GOT3 (cell line): Measurements from ENCODE around the gene DLG2.

Experiments
- DNase-seq: peaks from one replicate; lab custom pipeline; 2025; ENCODE audit warnings: mixed read lengths; lab: John Stamatoyannopoulos, UW

Gene DLG2

GRCh38 chr11:84212468-84213390 lies 1414.4 kb downstream of the DLG2 start:
- no peak for DNase-seq

GRCh38 chr11:84211896-84212295 lies 1415.2 kb downstream of the DLG2 start:
- DNase-seq: no peak

- no peak for DNase-seq
Measured at GRCh38 chr11:84194696-84195095, 1432.4 kb downstream of the DLG2 start.

- DNase-seq: no peak
Measured at GRCh38 chr11:84193706-84194105, 1433.4 kb downstream of the DLG2 start.

GRCh38 chr11:84188521-84188920 lies 1438.6 kb downstream of the DLG2 start:
- no peak for DNase-seq

GRCh38 chr11:84173078-84173477 lies 1454.1 kb downstream of the DLG2 start:
- DNase-seq: no peak

GRCh38 chr11:84165139-84165538 lies 1462.0 kb downstream of the DLG2 start:
- DNase-seq: no peak

- DNase-seq: no peak
Measured at GRCh38 chr11:84164728-84165127, 1462.4 kb downstream of the DLG2 start.

GRCh38 chr11:84163116-84163515 lies 1464.0 kb downstream of the DLG2 start:
- DNase-seq: no peak

- no peak for DNase-seq
Measured at GRCh38 chr11:84157639-84158038, 1469.5 kb downstream of the DLG2 start.

- no peak for DNase-seq
Measured at GRCh38 chr11:84146826-84147225, 1480.3 kb downstream of the DLG2 start.

GRCh38 chr11:84145616-84146185 lies 1481.4 kb downstream of the DLG2 start:
- DNase-seq: no peak

GRCh38 chr11:84144531-84144930 lies 1482.6 kb downstream of the DLG2 start:
- no peak for DNase-seq

GRCh38 chr11:84142411-84142810 lies 1484.7 kb downstream of the DLG2 start:
- DNase-seq: no peak

GRCh38 chr11:84140386-84141169 lies 1486.6 kb downstream of the DLG2 start:
- DNase-seq: no peak

GRCh38 chr11:84137960-84138359 lies 1489.2 kb downstream of the DLG2 start:
- no peak for DNase-seq

- DNase-seq: no peak
Measured at GRCh38 chr11:84137505-84137904, 1489.6 kb downstream of the DLG2 start.

GRCh38 chr11:84136926-84137325 lies 1490.2 kb downstream of the DLG2 start:
- DNase-seq: no peak

GRCh38 chr11:84130646-84131427 lies 1496.3 kb downstream of the DLG2 start:
- no peak for DNase-seq

- DNase-seq: no peak
Measured at GRCh38 chr11:84129961-84130576, 1497.1 kb downstream of the DLG2 start.

- no peak for DNase-seq
Measured at GRCh38 chr11:84128840-84129239, 1498.3 kb downstream of the DLG2 start.
